Fibroblast of lung (primary cell): ENCODE data around the gene GNG12. TPM values are rescaled to one million over a fixed set of nuclear protein-coding genes. Genes with fewer than 3 reads are reported as not detected.

Source experiments
- DNase-seq, 2 donors: peaks; one replicate each; pipeline versions ENCODE4 v3.0.0 to v3.0.0-alpha.2; 2010; ENCODE audit warnings: low read depth in 2 of 2
- H2AFZ ChIP-seq: 2 replicates; pipeline ENCODE4 v1.5.1; 2012; ENCODE audit warnings: low read length, control low read depth, inconsistent platforms
- H3K27ac ChIP-seq: 2 replicates; pipeline ENCODE4 v1.5.1; 2011; ENCODE audit warnings: low read length, control low read depth; ENCODE audit not compliant: insufficient read depth
- H3K27me3 ChIP-seq: 2 replicates; pipeline ENCODE4 v1.5.1; 2011; ENCODE audit warnings: mild to moderate bottlenecking, low read length; ENCODE audit not compliant: control insufficient read depth, insufficient read depth
- H3K36me3 ChIP-seq: 2 replicates; pipeline ENCODE4 v1.5.1; 2011; ENCODE audit warnings: low read length; ENCODE audit not compliant: control insufficient read depth, insufficient read depth
- H3K4me1 ChIP-seq: 2 replicates; pipeline ENCODE4 v1.5.1; 2011; ENCODE audit warnings: low read length; ENCODE audit not compliant: control insufficient read depth, insufficient read depth; ENCODE audit errors: extremely low read depth
- H3K4me2 ChIP-seq: 2 replicates; pipeline ENCODE4 v1.5.1; 2011; ENCODE audit warnings: low read length, control low read depth; ENCODE audit not compliant: insufficient read depth; ENCODE audit errors: extremely low read depth
- H3K4me3 ChIP-seq, 4 experiments: fragments of 200-600 bp in 1 of 4; sonication (generic) in 1 of 4; replicated peaks in 1 of 4; 2 replicates each; pipeline ENCODE4 v1.5.1; 2011 to 2016; ENCODE audit warnings: low read length in 4 of 4, low read depth in 3 of 4, mild to moderate bottlenecking in 3 of 4, control low read depth in 2 of 4, inconsistent platforms in 1 of 4, mixed read lengths in 1 of 4; ENCODE audit not compliant: insufficient read depth in 1 of 4; ENCODE audit errors: control extremely low read depth in 1 of 4
- H3K79me2 ChIP-seq: 2 replicates; pipeline ENCODE4 v1.5.1; 2012; ENCODE audit warnings: mild to moderate bottlenecking, low read length, inconsistent platforms; ENCODE audit not compliant: control insufficient read depth, insufficient read depth
- H3K9ac ChIP-seq: 2 replicates; pipeline ENCODE4 v1.5.1; 2011; ENCODE audit warnings: mild to moderate bottlenecking, low read length, control low read depth; ENCODE audit not compliant: insufficient read depth
- H3K9me3 ChIP-seq: 2 replicates; pipeline ENCODE4 v1.5.1; 2012; ENCODE audit warnings: low read depth, low read length; ENCODE audit not compliant: control insufficient read depth, insufficient read depth
- H4K20me1 ChIP-seq: 2 replicates; pipeline ENCODE4 v1.5.1; 2011; ENCODE audit warnings: low read length; ENCODE audit not compliant: control insufficient read depth, insufficient read depth; ENCODE audit errors: extremely low read depth
- EZH2 ChIP-seq: IDR thresholded peaks from 2 replicates; pipeline ENCODE4 v1.5.1; 2012; ENCODE audit warnings: low read length, control low read depth, mild to moderate bottlenecking; ENCODE audit errors: missing control alignments
- polyA plus RNA-seq, 2 donors: library from polyadenylated mRNA; depleted of rRNA in 1 of 2; stranded (reverse) in 1 of 2; unstranded in 1 of 2; fragments of >200 nt; gene quantifications; 2 replicates each; pipeline ENCODE4 v1.2.1, GENCODE V29; 2011 to 2012; ENCODE audit warnings: missing spikeins in 1 of 2
- total RNA-seq: library from RNA; depleted of rRNA; stranded (reverse); fragments of >200 nt; gene quantifications from 2 replicates; pipeline ENCODE4 v1.2.1, GENCODE V29; 2014
- TF ChIP-seq, protein P1 (sequence below), 2 donors: IDR thresholded peaks in 1 of 2; conservative IDR thresholded peaks in 1 of 2; 1 replicate in 1 of 2; 2 replicates in 1 of 2; pipeline ENCODE4 v1.5.1; 2011 to 2012; ENCODE audit warnings: low read length in 2 of 2, control low read depth in 1 of 2, inconsistent platforms in 1 of 2, low read depth in 1 of 2, mild to moderate bottlenecking in 1 of 2

GNG12 gene
- total and polyA plus RNA-seq, 2 donors (not counting 1 experiment from before 2014, with no cell fraction given): 127 to 241 TPM

- Histone ChIP-seq H3K27ac (no peak overlapping the region), H3K4me1 (no peaks in the 10 kb centered on the region), H3K9me3 (no peaks in the 10 kb centered on the region), H3K4me3 (no peak overlapping the region), H3K4me2 (no peak overlapping the region), H3K9ac (no peak overlapping the region), H3K79me2 (peaks cover 90% of the 10 kb centered on the region), H4K20me1 (no peaks in the 10 kb centered on the region), H3K36me3 (no peaks in the 10 kb centered on the region), H3K27me3 (no peaks in the 10 kb centered on the region), H2AFZ (no peak overlapping the region)
- DNase-seq: no peak
- TF ChIP-seq EZH2: no peak
- TF ChIP-seq, protein P1, sequence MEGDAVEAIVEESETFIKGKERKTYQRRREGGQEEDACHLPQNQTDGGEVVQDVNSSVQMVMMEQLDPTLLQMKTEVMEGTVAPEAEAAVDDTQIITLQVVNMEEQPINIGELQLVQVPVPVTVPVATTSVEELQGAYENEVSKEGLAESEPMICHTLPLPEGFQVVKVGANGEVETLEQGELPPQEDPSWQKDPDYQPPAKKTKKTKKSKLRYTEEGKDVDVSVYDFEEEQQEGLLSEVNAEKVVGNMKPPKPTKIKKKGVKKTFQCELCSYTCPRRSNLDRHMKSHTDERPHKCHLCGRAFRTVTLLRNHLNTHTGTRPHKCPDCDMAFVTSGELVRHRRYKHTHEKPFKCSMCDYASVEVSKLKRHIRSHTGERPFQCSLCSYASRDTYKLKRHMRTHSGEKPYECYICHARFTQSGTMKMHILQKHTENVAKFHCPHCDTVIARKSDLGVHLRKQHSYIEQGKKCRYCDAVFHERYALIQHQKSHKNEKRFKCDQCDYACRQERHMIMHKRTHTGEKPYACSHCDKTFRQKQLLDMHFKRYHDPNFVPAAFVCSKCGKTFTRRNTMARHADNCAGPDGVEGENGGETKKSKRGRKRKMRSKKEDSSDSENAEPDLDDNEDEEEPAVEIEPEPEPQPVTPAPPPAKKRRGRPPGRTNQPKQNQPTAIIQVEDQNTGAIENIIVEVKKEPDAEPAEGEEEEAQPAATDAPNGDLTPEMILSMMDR (conservative IDR thresholded peaks at IDR 0.05 in 1 of 2, IDR thresholded peaks at IDR 0.05 in 1 of 2; ENCODE audit: low read depth in 1 of 2, low read length in 2 of 2): no peak
Measured at GRCh38 chr1:67821263-67821662, 12.0 kb downstream of the GNG12 start.

DNA sequence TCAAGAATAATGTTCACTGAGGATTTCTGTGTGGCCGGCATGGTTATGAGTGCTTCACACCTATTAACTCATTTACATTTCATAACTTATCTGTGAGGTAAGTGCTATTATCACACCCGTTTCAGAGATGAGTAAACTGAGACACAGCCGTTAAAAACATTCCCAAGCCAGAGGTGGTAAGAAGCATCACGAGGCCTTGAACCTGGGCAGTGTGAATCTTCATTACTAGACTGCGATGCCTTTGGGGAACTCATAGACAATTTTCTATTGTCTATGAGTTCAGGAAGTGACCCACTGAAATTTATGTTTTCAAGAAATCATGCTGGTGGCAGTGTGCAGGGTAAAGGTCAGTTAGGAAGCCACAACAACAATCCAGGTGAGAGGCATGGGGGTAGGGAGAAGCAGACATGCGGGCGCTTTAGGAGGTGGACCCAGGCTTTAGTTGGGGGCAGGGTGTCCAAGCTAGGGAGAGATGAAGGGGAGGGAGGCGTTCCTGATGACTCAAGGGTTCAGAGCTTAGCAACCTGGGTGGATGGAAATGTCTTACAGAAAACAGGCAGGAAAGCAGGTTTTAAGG lies 14.5 kb downstream of the GNG12 start:
- H3K27me3 ChIP-seq: no peaks in the 10 kb centered on the region
- peak in 1 of 2 donors; percentile 48 for DNase-seq
- H3K4me2 ChIP-seq: no peak overlapping the region
- H3K9me3 ChIP-seq: no peaks in the 10 kb centered on the region
- no peak overlapping the region for H3K9ac ChIP-seq
- H3K4me1 ChIP-seq: peaks cover 3% of the 10 kb centered on the region
- H3K79me2 ChIP-seq: peaks cover 88% of the 10 kb centered on the region
- H3K27ac ChIP-seq: no peak overlapping the region
- H3K36me3 ChIP-seq: no peaks in the 10 kb centered on the region
- H4K20me1 ChIP-seq: no peaks in the 10 kb centered on the region
- H2AFZ ChIP-seq: no peak overlapping the region
- H3K4me3 ChIP-seq: no peak overlapping the region
- TF ChIP-seq EZH2: no peak
- TF ChIP-seq, protein P1 (conservative IDR thresholded peaks at IDR 0.05 in 1 of 2, IDR thresholded peaks at IDR 0.05 in 1 of 2; ENCODE audit: low read depth in 1 of 2, low read length in 2 of 2): no peak

DNA sequence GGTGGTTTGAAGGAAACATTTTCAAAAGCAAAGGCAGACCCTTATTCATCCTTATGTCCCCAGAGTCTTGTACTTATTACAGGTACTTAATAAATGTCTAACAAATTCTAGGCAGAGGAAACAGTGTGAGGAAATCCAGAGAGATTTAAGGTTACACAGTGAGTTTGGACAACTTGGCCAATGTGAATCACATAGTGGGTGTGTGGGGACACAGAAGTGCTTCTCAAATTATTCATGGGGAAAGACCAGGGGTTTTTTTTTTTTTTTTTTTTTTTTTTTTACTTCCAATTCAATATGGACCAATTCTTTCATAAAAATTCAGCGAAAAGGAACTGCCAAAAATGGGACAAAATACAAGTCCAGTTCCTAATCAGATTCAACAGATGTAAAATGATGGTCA lies 15.1 kb downstream of the GNG12 start:
- Histone ChIP-seq H3K9ac (no peak overlapping the region), H3K9me3 (no peaks in the 10 kb centered on the region), H2AFZ (no peak overlapping the region), H3K4me2 (no peak overlapping the region), H3K4me3 (no peak overlapping the region), H3K4me1 (peaks cover 3% of the 10 kb centered on the region), H3K36me3 (no peaks in the 10 kb centered on the region), H3K27ac (no peak overlapping the region), H3K79me2 (peaks cover 85% of the 10 kb centered on the region), H3K27me3 (no peaks in the 10 kb centered on the region), H4K20me1 (no peaks in the 10 kb centered on the region)
- DNase-seq: no peak
- TF ChIP-seq, protein P1 (conservative IDR thresholded peaks at IDR 0.05 in 1 of 2, IDR thresholded peaks at IDR 0.05 in 1 of 2; ENCODE audit: low read depth in 1 of 2, low read length in 2 of 2): no peak
- TF ChIP-seq EZH2: no peak
